ENCODE results near the gene KRT8. TPM values are rescaled to one million over a fixed set of nuclear protein-coding genes. Genes with fewer than 3 reads are reported as not detected.

KRT8 gene
- total and polyA plus RNA-seq, 4 donors: 150 to 639 (median 482) TPM

GRCh38 chr12:52900896-52901714 lies 3.8 kb downstream of the KRT8 start:
- no peak overlapping the region for H3K4me3 ChIP-seq
- 79 to 80% methylated on average over 7 of the region's 7 CpGs for WGBS, 2 donors
- no peaks in the 10 kb centered on the region for H3K27me3 ChIP-seq (ENCODE audit: control insufficient read depth in 3 of 3, insufficient read depth in 3 of 3, low read length in 2 of 3)
- no peaks in the 10 kb centered on the region for H3K9me3 ChIP-seq (ENCODE audit: control insufficient read depth in 4 of 4, insufficient read depth in 3 of 4, low read length in 3 of 4)
- peaks cover 0 to 5% (median 0%) of the 10 kb centered on the region in 5 donors for H3K4me1 ChIP-seq (ENCODE audit: control insufficient read depth in 5 of 5, insufficient read depth in 5 of 5, low read length in 5 of 5)
- no peak for ATAC-seq (ENCODE audit: insufficient read depth, low FRiP score)
- no peak for DNase-seq
- no peak overlapping the region for H3K9ac ChIP-seq (ENCODE audit: insufficient read depth in 1 of 2, low read length in 2 of 2)
- H3K36me3 ChIP-seq (ENCODE audit: control insufficient read depth in 4 of 4, insufficient read depth in 4 of 4, low read length in 4 of 4): peaks cover 0 to 18% (median 0%) of the 10 kb centered on the region in 4 donors
- no peak overlapping the region for H3K27ac ChIP-seq (ENCODE audit: low read depth in 1 of 2, low read length in 1 of 2)
- TF ChIP-seq CTCF (IDR thresholded peaks at IDR 0.05; ENCODE audit: control extremely low read depth, extremely low read depth): no peak

GRCh38 chr12:52900166-52900895 lies 4.5 kb downstream of the KRT8 start:
- H3K9me3 ChIP-seq (ENCODE audit: control insufficient read depth in 4 of 4, insufficient read depth in 3 of 4, low read length in 3 of 4): no peaks in the 10 kb centered on the region
- no peaks in the 10 kb centered on the region for H3K27me3 ChIP-seq (ENCODE audit: control insufficient read depth in 3 of 3, insufficient read depth in 3 of 3, low read length in 2 of 3)
- DNase-seq: no peak
- no peak overlapping the region for H3K9ac ChIP-seq (ENCODE audit: insufficient read depth in 1 of 2, low read length in 2 of 2)
- H3K36me3 ChIP-seq (ENCODE audit: control insufficient read depth in 4 of 4, insufficient read depth in 4 of 4, low read length in 4 of 4): peaks cover 0 to 18% (median 0%) of the 10 kb centered on the region in 4 donors
- WGBS, 2 donors: 87 to 89% methylated on average over 9 of the region's 9 CpGs
- no peak for TF ChIP-seq CTCF (IDR thresholded peaks at IDR 0.05; ENCODE audit: control extremely low read depth, extremely low read depth)
- H3K4me1 ChIP-seq (ENCODE audit: control insufficient read depth in 5 of 5, insufficient read depth in 5 of 5, low read length in 5 of 5): peaks cover 0 to 5% (median 0%) of the 10 kb centered on the region in 5 donors
- H3K27ac ChIP-seq (ENCODE audit: low read depth in 1 of 2, low read length in 1 of 2): no peak overlapping the region
- no peak for ATAC-seq (ENCODE audit: insufficient read depth, low FRiP score)
- no peak overlapping the region for H3K4me3 ChIP-seq

GRCh38 chr12:52899338-52900035 lies 5.4 kb downstream of the KRT8 start:
- H3K27me3 ChIP-seq (ENCODE audit: control insufficient read depth in 3 of 3, insufficient read depth in 3 of 3, low read length in 2 of 3): no peaks in the 10 kb centered on the region
- WGBS, 2 donors: 93 to 94% methylated on average over 13 of the region's 13 CpGs
- H3K9me3 ChIP-seq (ENCODE audit: control insufficient read depth in 4 of 4, insufficient read depth in 3 of 4, low read length in 3 of 4): no peaks in the 10 kb centered on the region
- TF ChIP-seq CTCF (IDR thresholded peaks at IDR 0.05; ENCODE audit: control extremely low read depth, extremely low read depth): no peak
- no peak for DNase-seq
- H3K4me1 ChIP-seq (ENCODE audit: control insufficient read depth in 5 of 5, insufficient read depth in 5 of 5, low read length in 5 of 5): peaks cover 0 to 9% (median 0%) of the 10 kb centered on the region in 5 donors
- peaks cover 0 to 18% (median 0%) of the 10 kb centered on the region in 4 donors for H3K36me3 ChIP-seq (ENCODE audit: control insufficient read depth in 4 of 4, insufficient read depth in 4 of 4, low read length in 4 of 4)
- H3K27ac ChIP-seq (ENCODE audit: low read depth in 1 of 2, low read length in 1 of 2): no peak overlapping the region
- no peak overlapping the region for H3K9ac ChIP-seq (ENCODE audit: insufficient read depth in 1 of 2, low read length in 2 of 2)
- H3K4me3 ChIP-seq: no peak overlapping the region
- no peak for ATAC-seq (ENCODE audit: insufficient read depth, low FRiP score)

Measured in lung (tissue), 12 donors.